Measurements from ENCODE around the gene SEPHS2.

GRCh38 chr16:30470632-30470995 is 24.9 kb upstream of the SEPHS2 start:
- TF ChIP-seq CTCF (IDR thresholded peaks at IDR 0.05) (no peak), POLR2A (IDR thresholded peaks at IDR 0.05) (no peak)
